Measurements from ENCODE around the gene TSPAN9.
A peak's percentile ranks its signal among the peaks of the same experiment; 100 is the strongest.

The TSPAN9 gene

GRCh38 chr12:3222306-3222705 is 145.1 kb downstream of the TSPAN9 start:
- Mint-ChIP-seq H3K4me1 (peaks cover 82% of the 10 kb centered on the region), H3K9me3 (no peaks in the 10 kb centered on the region), H3K27me3 (ENCODE audit: low read depth, poor library complexity) (peaks cover 3% of the 10 kb centered on the region), H3K36me3 (ENCODE audit: low read depth) (no peaks in the 10 kb centered on the region), H3K4me3 (no peak overlapping the region), H3K27ac (no peak overlapping the region)
- TF ChIP-seq CTCF (IDR thresholded peaks at IDR 0.05) = no peak
- no peak for DNase-seq

- no peaks in the 10 kb centered on the region for H3K9me3 Mint-ChIP-seq
- peaks cover 81% of the 10 kb centered on the region for H3K4me1 Mint-ChIP-seq
- TF ChIP-seq CTCF (IDR thresholded peaks at IDR 0.05) = no peak
- DNase-seq = no peak
- H3K27me3 Mint-ChIP-seq (ENCODE audit: low read depth, poor library complexity) = peaks cover 5% of the 10 kb centered on the region
- H3K4me3 Mint-ChIP-seq = no peak overlapping the region
- no peak overlapping the region for H3K27ac Mint-ChIP-seq
- H3K36me3 Mint-ChIP-seq (ENCODE audit: low read depth) = peaks cover 2% of the 10 kb centered on the region
Observed at GRCh38 chr12:3222979-3223378, 145.8 kb downstream of the TSPAN9 start.

GRCh38 chr12:3223601-3224529 is 146.7 kb downstream of the TSPAN9 start:
- DNase-seq = no peak
- TF ChIP-seq CTCF (IDR thresholded peaks at IDR 0.05) = no peak
- H3K4me1 Mint-ChIP-seq = peaks cover 72% of the 10 kb centered on the region
- peaks cover 6% of the 10 kb centered on the region for H3K27me3 Mint-ChIP-seq (ENCODE audit: low read depth, poor library complexity)
- peaks cover 10% of the 10 kb centered on the region for H3K36me3 Mint-ChIP-seq (ENCODE audit: low read depth)
- H3K4me3 Mint-ChIP-seq = no peak overlapping the region
- H3K27ac Mint-ChIP-seq = peak overlapping the region; percentile 36
- H3K9me3 Mint-ChIP-seq = peaks cover 6% of the 10 kb centered on the region

- H3K27ac Mint-ChIP-seq = peak overlapping the region; percentile 81
- peaks cover 17% of the 10 kb centered on the region for H3K36me3 Mint-ChIP-seq (ENCODE audit: low read depth)
- H3K4me1 Mint-ChIP-seq = peaks cover 66% of the 10 kb centered on the region
- H3K9me3 Mint-ChIP-seq = peaks cover 10% of the 10 kb centered on the region
- no peak for TF ChIP-seq CTCF (IDR thresholded peaks at IDR 0.05)
- DNase-seq = no peak
- H3K4me3 Mint-ChIP-seq = no peak overlapping the region
- H3K27me3 Mint-ChIP-seq (ENCODE audit: low read depth, poor library complexity) = peaks cover 8% of the 10 kb centered on the region
Observed at GRCh38 chr12:3224530-3224903, 147.3 kb downstream of the TSPAN9 start.

- H3K4me1 Mint-ChIP-seq = peaks cover 68% of the 10 kb centered on the region
- DNase-seq = no peak
- peaks cover 10% of the 10 kb centered on the region for H3K9me3 Mint-ChIP-seq
- no peak overlapping the region for H3K4me3 Mint-ChIP-seq
- peaks cover 22% of the 10 kb centered on the region for H3K36me3 Mint-ChIP-seq (ENCODE audit: low read depth)
- peaks cover 7% of the 10 kb centered on the region for H3K27me3 Mint-ChIP-seq (ENCODE audit: low read depth, poor library complexity)
- peak overlapping the region; percentile 91 for H3K27ac Mint-ChIP-seq
- no peak for TF ChIP-seq CTCF (IDR thresholded peaks at IDR 0.05)
Observed at GRCh38 chr12:3225154-3225795, 148.1 kb downstream of the TSPAN9 start.
